KMS-11 (cell line): Measurements from ENCODE around the gene MRC2.

Source experiments
- H2AFZ ChIP-seq: fragments of 200-600 bp; sonication (generic); 2 replicates; pipeline ENCODE4 v1.6.1; 2016; ENCODE audit warnings: antibody characterized with exemption, mixed run types, low read depth
- H3K27ac ChIP-seq: fragments of 200-600 bp; sonication (generic); 2 replicates; pipeline ENCODE4 v1.6.1; 2016; ENCODE audit warnings: mild to moderate bottlenecking, mixed run types
- H3K27me3 ChIP-seq: fragments of 200-600 bp; sonication (generic); 2 replicates; pipeline ENCODE4 v1.6.1; 2017; ENCODE audit warnings: mild to moderate bottlenecking, low read depth, mixed run types, moderate library complexity; ENCODE audit not compliant: insufficient read depth
- H3K36me3 ChIP-seq: fragments of 200-600 bp; sonication (generic); 2 replicates; pipeline ENCODE4 v1.6.1; 2017; ENCODE audit warnings: mild to moderate bottlenecking, mixed run types; ENCODE audit not compliant: insufficient read depth
- H3K4me1 ChIP-seq: fragments of 200-600 bp; sonication (generic); 2 replicates; pipeline ENCODE4 v1.6.1; 2016; ENCODE audit warnings: mild to moderate bottlenecking, low read depth, mixed run types; ENCODE audit not compliant: poor library complexity, severe bottlenecking
- H3K4me2 ChIP-seq: fragments of 200-600 bp; sonication (generic); 2 replicates; pipeline ENCODE4 v1.7.0; 2016; ENCODE audit warnings: mild to moderate bottlenecking, mixed run types
- H3K4me3 ChIP-seq: fragments of 200-600 bp; sonication (generic); IDR thresholded peaks from 2 replicates; pipeline ENCODE4 v1.6.1; 2017; ENCODE audit warnings: low read depth, low read length, mixed read lengths; ENCODE audit not compliant: insufficient read depth
- H3K79me2 ChIP-seq: fragments of 200-600 bp; sonication (generic); 2 replicates; pipeline ENCODE4 v1.6.1; 2016; ENCODE audit warnings: low read depth, mixed run types; ENCODE audit not compliant: insufficient read depth
- H3K9ac ChIP-seq: fragments of 200-600 bp; sonication (generic); 2 replicates; pipeline ENCODE4 v1.6.1; 2016; ENCODE audit warnings: mild to moderate bottlenecking, mixed run types
- H4K20me1 ChIP-seq: fragments of 200-600 bp; sonication (generic); 2 replicates; pipeline ENCODE4 v1.6.1; 2016; ENCODE audit warnings: mild to moderate bottlenecking, mixed run types; ENCODE audit not compliant: insufficient read depth
- TF ChIP-seq, protein P1 (sequence below): fragments of 200-600 bp; sonication (generic); conservative IDR thresholded peaks from 2 replicates; pipeline ENCODE4 v1.6.1; 2017; ENCODE audit warnings: low read depth, mild to moderate bottlenecking, antibody characterized with exemption, low read length, moderate library complexity, mixed read lengths

MRC2 gene

DNA sequence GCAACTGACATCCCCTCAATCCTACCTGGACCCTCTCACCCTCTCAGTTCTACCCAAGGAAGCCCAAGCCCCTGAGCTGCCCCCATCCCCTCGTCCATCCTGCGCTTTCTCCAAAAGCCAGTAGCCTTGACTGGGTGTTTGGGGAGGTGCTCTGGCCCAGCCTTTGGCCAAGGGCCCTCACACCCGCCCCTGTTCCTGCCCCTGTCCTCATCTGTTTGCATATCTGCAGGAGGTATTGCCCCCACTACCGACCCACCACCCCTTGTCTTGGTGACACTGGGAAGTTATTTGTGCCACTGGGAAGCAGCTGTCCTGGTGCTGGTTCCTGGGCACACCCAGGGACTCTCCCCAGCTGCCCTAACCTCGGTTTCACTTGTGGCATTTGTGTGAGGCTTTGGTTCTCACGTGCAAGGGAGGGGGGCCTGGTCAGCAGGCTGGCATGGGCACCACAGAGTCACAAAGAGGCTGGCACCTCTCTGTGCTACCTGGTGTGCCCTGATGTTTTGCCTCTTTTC lies 75.3 kb downstream of the MRC2 start:
- H4K20me1 ChIP-seq: no peaks in the 10 kb centered on the region
- no peak overlapping the region; the same call in 1 of the 2 replicates for H3K4me2 ChIP-seq
- no peaks in the 10 kb centered on the region for H3K36me3 ChIP-seq
- peaks cover 16% of the 10 kb centered on the region for H3K27me3 ChIP-seq
- no peak overlapping the region for H3K4me3 ChIP-seq
- H3K27ac ChIP-seq: no peak overlapping the region
- no peak overlapping the region for H3K9ac ChIP-seq
- H2AFZ ChIP-seq: peak overlapping the region; percentile 91; the same call in 1 of the 2 replicates
- TF ChIP-seq, protein P1, sequence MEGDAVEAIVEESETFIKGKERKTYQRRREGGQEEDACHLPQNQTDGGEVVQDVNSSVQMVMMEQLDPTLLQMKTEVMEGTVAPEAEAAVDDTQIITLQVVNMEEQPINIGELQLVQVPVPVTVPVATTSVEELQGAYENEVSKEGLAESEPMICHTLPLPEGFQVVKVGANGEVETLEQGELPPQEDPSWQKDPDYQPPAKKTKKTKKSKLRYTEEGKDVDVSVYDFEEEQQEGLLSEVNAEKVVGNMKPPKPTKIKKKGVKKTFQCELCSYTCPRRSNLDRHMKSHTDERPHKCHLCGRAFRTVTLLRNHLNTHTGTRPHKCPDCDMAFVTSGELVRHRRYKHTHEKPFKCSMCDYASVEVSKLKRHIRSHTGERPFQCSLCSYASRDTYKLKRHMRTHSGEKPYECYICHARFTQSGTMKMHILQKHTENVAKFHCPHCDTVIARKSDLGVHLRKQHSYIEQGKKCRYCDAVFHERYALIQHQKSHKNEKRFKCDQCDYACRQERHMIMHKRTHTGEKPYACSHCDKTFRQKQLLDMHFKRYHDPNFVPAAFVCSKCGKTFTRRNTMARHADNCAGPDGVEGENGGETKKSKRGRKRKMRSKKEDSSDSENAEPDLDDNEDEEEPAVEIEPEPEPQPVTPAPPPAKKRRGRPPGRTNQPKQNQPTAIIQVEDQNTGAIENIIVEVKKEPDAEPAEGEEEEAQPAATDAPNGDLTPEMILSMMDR: no peak
- peaks cover 17% of the 10 kb centered on the region for H3K4me1 ChIP-seq
- H3K79me2 ChIP-seq: no peaks in the 10 kb centered on the region

DNA sequence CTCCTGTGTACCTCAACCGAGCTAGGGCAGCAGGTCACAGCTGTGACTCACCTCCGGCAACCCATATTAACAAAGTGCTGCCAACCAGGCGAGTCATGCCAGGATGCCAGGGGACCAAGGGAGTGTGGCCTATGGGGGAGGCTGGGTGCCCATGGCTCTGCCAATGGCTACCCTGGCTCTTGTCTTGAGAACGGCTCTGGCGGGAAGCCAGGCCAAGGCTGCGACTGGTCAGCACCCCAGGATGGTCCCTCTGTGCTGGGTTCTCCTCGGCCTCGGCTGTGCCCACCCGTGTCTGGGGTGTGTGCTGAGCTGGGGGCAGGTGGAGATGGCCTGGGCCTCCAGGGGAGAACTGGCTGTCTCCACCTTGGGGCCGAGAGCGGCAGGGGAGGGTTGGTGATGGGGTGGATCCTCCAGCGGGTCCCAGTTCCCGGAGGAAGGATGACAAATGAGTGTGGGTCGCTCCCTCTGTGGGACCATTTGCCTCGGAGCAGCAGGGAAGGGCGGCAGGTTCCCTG lies 75.8 kb downstream of the MRC2 start:
- H3K27ac ChIP-seq: no peak overlapping the region
- no peaks in the 10 kb centered on the region for H4K20me1 ChIP-seq
- no peaks in the 10 kb centered on the region for H3K79me2 ChIP-seq
- peak overlapping the region; percentile 19; the same call in 1 of the 2 replicates for H3K9ac ChIP-seq
- TF ChIP-seq, protein P1: no peak
- peak overlapping the region; percentile 91; the same call in 1 of the 2 replicates for H2AFZ ChIP-seq
- H3K4me1 ChIP-seq: peaks cover 17% of the 10 kb centered on the region
- H3K27me3 ChIP-seq: peaks cover 16% of the 10 kb centered on the region
- no peaks in the 10 kb centered on the region for H3K36me3 ChIP-seq
- peak overlapping the region; percentile 64 for H3K4me2 ChIP-seq
- H3K4me3 ChIP-seq: no peak overlapping the region

DNA sequence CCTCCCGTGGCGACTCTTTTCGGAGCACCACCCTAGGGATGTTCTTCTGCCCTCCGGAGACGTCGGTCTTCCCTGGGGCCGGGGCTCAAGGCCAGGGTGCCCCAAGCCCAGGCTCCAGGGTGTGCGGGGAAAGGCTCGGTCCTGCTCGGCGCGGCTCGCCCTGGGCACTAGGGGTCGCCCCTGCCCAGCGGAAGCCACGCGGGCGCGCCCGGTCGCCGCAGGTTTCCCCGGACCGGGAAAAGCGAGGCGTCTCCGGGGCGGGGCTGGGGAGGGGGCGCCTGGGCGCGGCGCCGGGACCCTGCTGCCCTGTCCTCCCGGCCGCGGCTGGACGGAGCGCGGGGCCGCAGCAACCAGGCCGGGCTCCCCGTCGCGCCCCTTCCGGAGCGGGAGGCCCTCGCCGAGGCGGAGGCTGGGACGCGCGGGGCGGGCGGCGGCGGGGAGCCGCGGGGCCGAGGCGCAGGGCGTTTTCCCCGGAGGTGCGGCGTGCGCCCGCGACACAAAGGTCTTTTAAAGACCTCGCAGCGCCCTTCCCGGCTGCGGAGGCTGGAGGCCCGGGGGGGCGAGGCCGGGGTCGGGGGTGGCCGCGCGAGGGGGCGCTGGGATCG lies 76.4 kb downstream of the MRC2 start:
- no peak overlapping the region for H3K27ac ChIP-seq
- peak overlapping the region; percentile 69 for H3K4me2 ChIP-seq
- TF ChIP-seq, protein P1: peak; percentile 64
- H4K20me1 ChIP-seq: no peaks in the 10 kb centered on the region
- peaks cover 17% of the 10 kb centered on the region for H3K4me1 ChIP-seq
- H3K36me3 ChIP-seq: no peaks in the 10 kb centered on the region
- H3K4me3 ChIP-seq: no peak overlapping the region
- no peaks in the 10 kb centered on the region for H3K79me2 ChIP-seq
- H3K9ac ChIP-seq: peak overlapping the region; percentile 19; the same call in 1 of the 2 replicates
- peaks cover 16% of the 10 kb centered on the region for H3K27me3 ChIP-seq
- peak overlapping the region; percentile 91 for H2AFZ ChIP-seq

DNA sequence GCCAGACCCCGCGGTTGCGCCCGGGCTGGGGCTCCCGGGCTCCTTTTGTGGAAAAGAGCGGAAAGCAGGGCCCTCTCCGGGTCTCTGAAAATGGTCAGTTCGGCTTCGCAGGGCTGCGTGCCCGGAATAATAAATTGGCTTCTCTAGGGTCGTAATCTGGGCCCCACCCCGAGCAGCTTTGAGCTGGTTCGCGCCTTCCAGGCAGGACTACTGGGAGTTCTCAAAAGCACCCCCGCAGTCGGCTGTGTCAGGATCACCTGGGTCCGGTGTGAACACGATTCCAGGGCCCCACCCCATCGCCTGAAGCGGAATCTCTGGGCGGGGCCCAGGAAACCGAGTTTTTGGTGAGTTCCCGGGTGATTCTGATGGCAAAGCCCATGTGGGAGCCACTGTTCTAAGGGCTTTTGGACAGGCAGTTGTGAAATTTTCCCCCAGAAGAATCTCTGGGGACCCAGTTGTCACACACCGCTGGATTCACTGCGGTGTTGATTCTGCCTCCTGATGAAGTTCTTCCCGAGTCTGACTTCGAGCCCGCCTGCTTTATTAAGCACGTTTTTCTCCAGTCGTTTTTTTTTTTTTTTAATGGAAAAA lies 77.0 kb downstream of the MRC2 start:
- no peak overlapping the region for H3K4me3 ChIP-seq
- H3K27me3 ChIP-seq: peaks cover 16% of the 10 kb centered on the region
- peak overlapping the region; percentile 69 for H3K4me2 ChIP-seq
- H2AFZ ChIP-seq: peak overlapping the region; percentile 91
- H3K9ac ChIP-seq: no peak overlapping the region; the same call in 1 of the 2 replicates
- H3K27ac ChIP-seq: no peak overlapping the region
- TF ChIP-seq, protein P1: no peak
- no peaks in the 10 kb centered on the region for H3K36me3 ChIP-seq
- peaks cover 17% of the 10 kb centered on the region for H3K4me1 ChIP-seq
- H3K79me2 ChIP-seq: no peaks in the 10 kb centered on the region
- no peaks in the 10 kb centered on the region for H4K20me1 ChIP-seq
